GM12874 (cell line): ENCODE measurements around the gene SLC26A2.

Experiments
- TF ChIP-seq, protein P1 (sequence below): IDR thresholded peaks from 2 replicates; pipeline ENCODE4 v1.5.1; 2011; ENCODE audit warnings: low read depth, mild to moderate bottlenecking, control low read depth, low read length, moderate library complexity; ENCODE audit not compliant: insufficient read depth

SLC26A2 gene

DNA sequence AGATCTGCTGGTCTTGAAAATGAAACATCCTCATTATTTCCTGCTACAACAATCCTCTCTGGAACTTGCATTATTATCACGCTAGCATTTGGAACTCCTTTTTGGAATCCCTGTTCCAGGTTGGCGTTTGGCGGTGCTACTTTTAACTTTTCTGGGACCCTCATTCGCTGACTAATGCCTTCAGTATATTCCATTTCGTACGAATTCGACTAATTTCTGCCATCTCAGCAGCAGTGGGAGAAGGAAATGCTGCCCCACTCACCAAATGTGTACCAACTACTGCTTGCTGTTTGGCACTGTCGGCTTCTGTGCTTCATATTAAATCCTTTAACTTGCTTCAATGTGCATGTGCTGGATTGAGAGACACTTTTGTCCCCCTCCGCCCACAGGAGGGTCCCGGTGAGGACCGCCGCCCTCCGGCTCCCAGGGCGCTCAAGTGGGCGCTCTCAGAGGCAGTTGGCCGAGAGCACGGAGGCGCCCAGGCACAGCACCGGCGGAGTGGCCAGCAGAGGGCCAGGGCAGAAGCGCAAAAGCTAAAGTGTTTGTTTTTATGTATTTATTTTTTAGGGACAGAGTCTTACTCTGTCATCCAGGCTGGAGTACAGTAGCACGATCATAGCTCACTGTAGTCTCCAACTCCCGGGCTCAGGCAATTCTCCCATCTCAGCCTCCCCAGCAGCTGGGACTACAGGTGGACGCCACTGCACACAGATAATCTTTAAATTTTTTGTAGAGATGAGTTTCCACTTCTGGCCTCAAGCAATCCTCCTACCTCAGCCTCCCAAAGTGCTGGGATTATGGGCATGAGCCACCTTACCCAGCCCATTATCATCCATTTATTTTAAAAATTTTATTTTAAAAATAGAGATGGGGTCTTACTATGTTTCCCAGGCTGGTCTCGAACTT lies 27.9 kb upstream of the SLC26A2 start:
- TF ChIP-seq, protein P1, sequence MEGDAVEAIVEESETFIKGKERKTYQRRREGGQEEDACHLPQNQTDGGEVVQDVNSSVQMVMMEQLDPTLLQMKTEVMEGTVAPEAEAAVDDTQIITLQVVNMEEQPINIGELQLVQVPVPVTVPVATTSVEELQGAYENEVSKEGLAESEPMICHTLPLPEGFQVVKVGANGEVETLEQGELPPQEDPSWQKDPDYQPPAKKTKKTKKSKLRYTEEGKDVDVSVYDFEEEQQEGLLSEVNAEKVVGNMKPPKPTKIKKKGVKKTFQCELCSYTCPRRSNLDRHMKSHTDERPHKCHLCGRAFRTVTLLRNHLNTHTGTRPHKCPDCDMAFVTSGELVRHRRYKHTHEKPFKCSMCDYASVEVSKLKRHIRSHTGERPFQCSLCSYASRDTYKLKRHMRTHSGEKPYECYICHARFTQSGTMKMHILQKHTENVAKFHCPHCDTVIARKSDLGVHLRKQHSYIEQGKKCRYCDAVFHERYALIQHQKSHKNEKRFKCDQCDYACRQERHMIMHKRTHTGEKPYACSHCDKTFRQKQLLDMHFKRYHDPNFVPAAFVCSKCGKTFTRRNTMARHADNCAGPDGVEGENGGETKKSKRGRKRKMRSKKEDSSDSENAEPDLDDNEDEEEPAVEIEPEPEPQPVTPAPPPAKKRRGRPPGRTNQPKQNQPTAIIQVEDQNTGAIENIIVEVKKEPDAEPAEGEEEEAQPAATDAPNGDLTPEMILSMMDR = 0 out of 2 replicates have a peak, but pooled peaks have one; percentile 18

DNA sequence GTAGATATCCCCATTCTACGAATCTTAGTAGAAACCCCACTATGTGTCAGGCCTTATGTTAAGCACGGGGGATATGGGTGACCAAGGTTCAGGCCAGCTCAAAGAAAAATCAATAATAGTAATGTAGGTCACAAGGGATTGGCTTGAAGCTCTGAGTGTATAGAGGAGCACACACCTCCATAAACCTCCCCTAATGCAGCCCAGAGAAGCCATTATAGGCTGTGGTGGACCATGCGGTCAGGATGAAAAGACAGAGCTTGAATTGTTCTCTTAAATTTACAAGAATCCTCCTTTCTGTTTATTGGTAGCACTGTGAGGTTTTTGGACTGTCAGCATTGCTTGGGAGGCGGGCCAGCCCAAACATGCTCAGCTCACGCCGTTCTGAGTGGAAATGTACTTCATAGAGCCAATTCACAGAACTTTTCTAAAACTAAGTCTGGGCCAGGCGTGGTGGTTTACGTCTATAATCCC lies 25.1 kb upstream of the SLC26A2 start:
- TF ChIP-seq, protein P1 = no peak

DNA sequence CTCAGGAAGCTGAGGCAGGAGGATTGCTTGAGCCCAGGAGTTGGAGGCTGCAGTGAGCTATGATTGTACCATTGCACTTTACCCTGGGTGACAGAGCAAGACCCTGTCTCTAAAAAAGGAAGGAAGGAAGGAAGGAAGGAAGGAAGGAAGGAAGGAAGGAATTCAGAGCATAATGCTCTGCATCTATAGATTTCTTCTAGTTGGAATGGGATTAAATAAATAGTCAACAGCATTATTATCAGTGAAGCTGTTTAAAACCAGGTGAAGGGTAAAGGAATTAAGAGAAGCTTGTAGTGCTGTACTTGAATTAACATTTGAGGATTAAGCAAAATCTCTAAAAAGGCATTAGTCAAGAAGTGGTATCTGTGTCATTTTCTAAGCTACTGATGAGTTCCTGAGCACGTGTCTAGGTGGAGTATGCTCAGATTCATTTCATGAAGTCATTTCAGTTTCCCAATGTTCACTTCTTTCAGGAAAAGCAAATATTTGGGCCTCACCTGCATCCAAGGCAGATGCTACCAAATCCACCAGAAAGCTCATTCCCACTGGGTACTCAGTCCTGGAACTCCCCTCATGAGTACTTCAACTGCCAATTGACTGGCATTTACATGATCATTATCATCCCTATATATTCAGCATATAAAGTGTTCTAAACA lies 24.4 kb upstream of the SLC26A2 start:
- TF ChIP-seq, protein P1 = no peak

DNA sequence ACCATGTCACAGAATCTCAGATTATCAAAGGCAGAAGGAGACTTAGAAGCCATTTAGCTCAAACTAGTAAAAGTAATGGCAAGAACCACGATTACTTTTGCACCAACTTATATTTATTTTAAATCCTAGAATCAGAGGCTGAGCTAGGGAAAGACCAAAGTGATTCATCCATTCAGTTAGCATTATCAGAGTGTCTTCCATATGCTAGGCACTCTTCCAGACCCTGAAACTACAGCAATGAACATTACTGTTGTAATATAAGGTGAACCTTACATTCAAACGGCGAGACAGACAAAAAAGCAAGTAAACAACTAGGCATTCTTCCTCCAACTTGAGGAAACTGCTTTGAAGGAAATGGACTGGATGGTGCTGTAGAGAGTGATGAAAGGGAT lies 23.9 kb upstream of the SLC26A2 start:
- TF ChIP-seq, protein P1 = no peak

DNA sequence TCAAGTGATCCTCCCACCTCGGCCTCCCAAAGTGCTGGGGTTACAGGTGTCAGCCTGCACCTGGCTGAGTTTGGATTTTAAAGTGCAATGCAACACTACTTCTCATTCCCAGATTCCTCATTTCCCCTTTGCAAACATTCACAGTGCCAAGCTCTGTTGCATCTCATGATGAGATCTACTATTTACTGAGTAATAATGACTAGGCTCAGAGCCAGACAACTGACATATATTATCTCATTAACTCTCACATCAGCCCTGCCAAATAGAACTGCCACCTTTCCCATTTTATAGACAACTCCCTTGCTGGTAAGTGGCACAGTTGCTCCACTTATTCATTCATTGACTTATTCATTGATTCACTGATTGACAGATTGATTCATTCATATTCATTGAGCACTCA lies 22.9 kb upstream of the SLC26A2 start:
- TF ChIP-seq, protein P1 = no peak

DNA sequence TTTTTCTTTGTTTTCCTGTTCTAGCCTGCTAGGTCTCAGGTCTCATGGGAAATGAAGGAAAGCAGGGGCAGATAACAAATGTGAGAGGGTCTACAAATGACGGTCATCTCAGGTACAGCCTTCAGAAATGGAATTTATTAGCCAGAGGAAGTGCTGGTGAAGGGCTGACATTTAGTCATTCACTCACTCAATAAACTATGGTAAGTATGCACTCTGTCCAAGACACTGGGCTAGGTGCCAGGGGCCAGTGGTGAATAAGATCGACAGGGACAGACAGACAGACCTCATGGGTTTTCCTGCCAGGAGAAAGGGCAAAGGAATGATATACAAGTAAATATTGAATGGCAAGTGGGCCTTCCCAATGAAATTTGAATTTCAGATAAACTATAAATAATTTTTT lies 22.3 kb upstream of the SLC26A2 start:
- TF ChIP-seq, protein P1 = no peak

DNA sequence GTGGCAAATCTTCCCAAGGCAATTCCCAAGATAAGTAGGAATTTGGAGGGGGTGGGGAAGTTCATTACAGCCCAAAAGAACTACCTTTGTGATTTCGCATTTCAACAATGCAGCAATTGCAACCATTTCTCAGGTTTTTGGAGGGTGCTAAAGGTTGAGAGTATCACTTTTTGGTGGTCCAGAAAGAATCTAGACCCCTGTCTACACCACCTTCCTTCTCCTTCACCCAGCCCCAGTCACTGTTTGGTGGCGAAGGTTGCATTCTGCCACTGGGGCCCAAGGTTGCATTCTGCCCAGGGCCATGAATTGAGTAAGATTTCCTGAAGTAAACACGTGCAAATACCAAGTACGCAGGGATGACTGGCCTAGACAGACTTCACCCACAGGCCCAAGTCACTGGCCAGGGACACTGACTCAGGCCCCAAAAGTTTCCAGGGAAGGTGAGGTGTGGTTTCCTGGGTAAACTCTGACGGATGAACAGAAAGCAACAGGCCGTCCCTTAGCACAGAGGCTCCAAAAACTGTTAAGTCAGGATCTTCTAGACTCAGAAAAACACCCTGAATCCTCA lies 21.7 kb upstream of the SLC26A2 start:
- TF ChIP-seq, protein P1 = no peak
